Left lung (tissue), 10 donors: ENCODE measurements around the gene TAL2. TPM values are rescaled to one million over a fixed set of nuclear protein-coding genes. Genes with fewer than 3 reads are reported as not detected.

ENCODE experiments used
- ATAC-seq: fragments of 200-7000 bp; cut with Tn5 transposase; one replicate; pipeline ENCODE4 v1.9.1; 2020; ENCODE audit warnings: moderate library complexity
- DNase-seq, 4 donors: peaks; one replicate each; pipeline ENCODE4 v3.0.0-alpha.2; 2013 to 2020
- H3K27ac ChIP-seq, 2 donors: fragments of 200-600 bp; sonication (generic) in 1 of 2; one replicate each; pipeline versions ENCODE4 v1.5.0 to v1.8.0; 2020 to 2021
- H3K27me3 ChIP-seq, 2 donors: fragments of 200-600 bp; sonication (generic) in 1 of 2; one replicate each; pipeline versions ENCODE4 v1.5.0 to v1.8.0; 2020 to 2021
- H3K36me3 ChIP-seq, 2 donors: fragments of 200-600 bp; sonication (generic) in 1 of 2; one replicate each; pipeline versions ENCODE4 v1.5.0 to v1.8.0; 2020 to 2021
- H3K4me1 ChIP-seq, 2 donors: fragments of 200-600 bp; one replicate each; pipeline ENCODE4 v1.8.0; 2021
- H3K4me3 ChIP-seq, 2 donors: fragments of 200-600 bp; sonication (generic) in 1 of 2; one replicate each; pipeline versions ENCODE4 v1.5.0 to v1.8.0; 2020 to 2021; ENCODE audit warnings: mild to moderate bottlenecking in 1 of 2
- H3K9me3 ChIP-seq, 2 donors: fragments of 200-600 bp; sonication (generic) in 1 of 2; one replicate each; pipeline versions ENCODE4 v1.5.0 to v1.8.0; 2020 to 2021
- intact Hi-C, 2 donors: fragments of 100-400 bp; cut with DNase I; formaldehyde crosslinking; loops; one replicate each; pipeline versions ENCODE4 v1.11.2 to v1.14.2; 2022
- polyA plus RNA-seq, 6 donors: library from polyadenylated mRNA; unstranded; fragments of 120-200 nt; gene quantifications; one replicate each; pipeline ENCODE4 v1.2.1, GENCODE V29; 2013; ENCODE audit not compliant: insufficient read length in 6 of 6
- total RNA-seq, 2 donors: library from RNA; stranded (reverse); fragmentation: NEBNext Ultra II Directional; extraction: Animal tissue kit (Norgen Biotek cat#: 25700); gene quantifications; one replicate each; pipeline ENCODE4 v1.2.1, GENCODE V29; 2021
- TF ChIP-seq, protein P1 (sequence below), 2 donors: fragments of 200-600 bp; sonication (generic) in 1 of 2; IDR thresholded peaks; one replicate each; pipeline versions ENCODE4 v1.5.0 to v1.8.0; 2021; ENCODE audit warnings: antibody characterized with exemption in 2 of 2
- donor health status: DM: no; HTN: yes; CAD: no.
- donor health status: DM: no; HTN: no; CAD: no.

The TAL2 gene
- total and polyA plus RNA-seq, 8 donors, result 0.41 to 1.0 (median 0.73) TPM; not detected in 2

GRCh38 chr9:105663914-105664313, 1.7 kb downstream of the TAL2 start:
- TF ChIP-seq, protein P1, sequence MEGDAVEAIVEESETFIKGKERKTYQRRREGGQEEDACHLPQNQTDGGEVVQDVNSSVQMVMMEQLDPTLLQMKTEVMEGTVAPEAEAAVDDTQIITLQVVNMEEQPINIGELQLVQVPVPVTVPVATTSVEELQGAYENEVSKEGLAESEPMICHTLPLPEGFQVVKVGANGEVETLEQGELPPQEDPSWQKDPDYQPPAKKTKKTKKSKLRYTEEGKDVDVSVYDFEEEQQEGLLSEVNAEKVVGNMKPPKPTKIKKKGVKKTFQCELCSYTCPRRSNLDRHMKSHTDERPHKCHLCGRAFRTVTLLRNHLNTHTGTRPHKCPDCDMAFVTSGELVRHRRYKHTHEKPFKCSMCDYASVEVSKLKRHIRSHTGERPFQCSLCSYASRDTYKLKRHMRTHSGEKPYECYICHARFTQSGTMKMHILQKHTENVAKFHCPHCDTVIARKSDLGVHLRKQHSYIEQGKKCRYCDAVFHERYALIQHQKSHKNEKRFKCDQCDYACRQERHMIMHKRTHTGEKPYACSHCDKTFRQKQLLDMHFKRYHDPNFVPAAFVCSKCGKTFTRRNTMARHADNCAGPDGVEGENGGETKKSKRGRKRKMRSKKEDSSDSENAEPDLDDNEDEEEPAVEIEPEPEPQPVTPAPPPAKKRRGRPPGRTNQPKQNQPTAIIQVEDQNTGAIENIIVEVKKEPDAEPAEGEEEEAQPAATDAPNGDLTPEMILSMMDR (IDR thresholded peaks at IDR 0.05), result no peak
- Histone ChIP-seq H3K27ac (no peak overlapping the region), H3K36me3 (no peaks in the 10 kb centered on the region), H3K9me3 (no peaks in the 10 kb centered on the region), H3K27me3 (peaks cover 0 to 3% of the 10 kb centered on the region in 2 donors), H3K4me1 (no peaks in the 10 kb centered on the region), H3K4me3 (no peak overlapping the region)
- no peak for ATAC-seq
- intact Hi-C loops, result no loop called here
- DNase-seq, result no peak

- H3K27me3 ChIP-seq, result no peaks in the 10 kb centered on the region
- H3K4me1 ChIP-seq, result no peaks in the 10 kb centered on the region
- no peaks in the 10 kb centered on the region for H3K36me3 ChIP-seq
- no peak for ATAC-seq
- intact Hi-C loops, result no loop called here
- H3K4me3 ChIP-seq, result no peak overlapping the region
- no peaks in the 10 kb centered on the region for H3K9me3 ChIP-seq
- no peak for DNase-seq
- no peak overlapping the region for H3K27ac ChIP-seq
- TF ChIP-seq, protein P1 (IDR thresholded peaks at IDR 0.05), result no peak
Observed at GRCh38 chr9:105667867-105668266, 5.6 kb downstream of the TAL2 start.

GRCh38 chr9:105670315-105670714, 8.1 kb downstream of the TAL2 start:
- intact Hi-C loops, result no loop called here
- H3K36me3 ChIP-seq, result no peaks in the 10 kb centered on the region
- no peak for ATAC-seq

DNA sequence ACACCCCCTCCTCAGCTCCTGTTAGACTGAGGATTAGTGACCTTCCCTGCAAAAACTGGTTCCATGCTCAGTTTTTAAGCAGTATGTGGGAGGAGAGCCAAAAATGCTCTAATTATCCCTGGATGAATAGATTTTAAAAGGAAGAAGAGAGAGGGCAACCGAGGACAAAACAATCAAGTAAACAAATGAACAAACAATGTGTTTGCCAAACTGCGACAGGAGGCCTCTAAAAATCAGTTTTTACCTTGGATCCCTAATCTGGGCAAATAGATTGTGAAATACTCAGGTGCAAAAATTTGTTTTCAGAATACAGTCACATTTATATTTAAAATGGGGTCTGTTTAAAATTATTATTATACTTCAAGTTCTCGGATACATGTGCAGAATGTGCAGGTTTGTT, 8.5 kb downstream of the TAL2 start:
- ATAC-seq (no peak), DNase-seq (no peak)
- Histone ChIP-seq H3K27ac (no peak overlapping the region), H3K36me3 (no peaks in the 10 kb centered on the region), H3K4me3 (no peak overlapping the region), H3K27me3 (no peaks in the 10 kb centered on the region), H3K9me3 (no peaks in the 10 kb centered on the region), H3K4me1 (no peaks in the 10 kb centered on the region)
- TF ChIP-seq, protein P1 (IDR thresholded peaks at IDR 0.05), result no peak
- intact Hi-C loops, result no loop called here

More at GRCh38 chr9:105670315-105670714, 8.1 kb downstream of the TAL2 start:
- Histone ChIP-seq H3K4me1 (no peaks in the 10 kb centered on the region), H3K27me3 (no peaks in the 10 kb centered on the region), H3K27ac (no peak overlapping the region), H3K4me3 (no peak overlapping the region), H3K9me3 (no peaks in the 10 kb centered on the region)
- TF ChIP-seq, protein P1 (IDR thresholded peaks at IDR 0.05), result no peak
- DNase-seq, result no peak

- intact Hi-C loops, result no loop called here
Observed at GRCh38 chr9:105672711-105673234, 10.5 kb downstream of the TAL2 start.

More at GRCh38 chr9:105672711-105673234, 10.5 kb downstream of the TAL2 start:
- no peak overlapping the region for H3K27ac ChIP-seq
- no peaks in the 10 kb centered on the region for H3K27me3 ChIP-seq
- H3K9me3 ChIP-seq, result no peaks in the 10 kb centered on the region
- H3K4me1 ChIP-seq, result no peaks in the 10 kb centered on the region
- H3K4me3 ChIP-seq, result no peak overlapping the region
- no peaks in the 10 kb centered on the region for H3K36me3 ChIP-seq
- TF ChIP-seq, protein P1 (IDR thresholded peaks at IDR 0.05), result no peak
- DNase-seq (no peak), ATAC-seq (no peak)
